IMR-90 (cell line): ENCODE results near the gene GPR135.

Experiments
- MAFK ChIP-seq: IDR thresholded peaks from 2 replicates; pipeline ENCODE4 v1.6.1; 2012; ENCODE audit warnings: low read depth, low read length, improper control_type of control experiment
- POLR2A ChIP-seq: IDR thresholded peaks from 2 replicates; pipeline ENCODE4 v1.6.1; 2012; ENCODE audit warnings: mild to moderate bottlenecking, low read depth, low read length
- RCOR1 ChIP-seq: IDR thresholded peaks from 2 replicates; pipeline ENCODE4 v1.6.1; 2012; ENCODE audit warnings: mild to moderate bottlenecking, low read length, improper control_type of control experiment; ENCODE audit not compliant: insufficient replicate concordance
- RFX5 ChIP-seq: IDR thresholded peaks from 2 replicates; pipeline ENCODE4 v1.8.0; 2012; ENCODE audit warnings: low read depth, mild to moderate bottlenecking, low read length, moderate library complexity
- TF ChIP-seq, protein P1 (sequence below): conservative IDR thresholded peaks from 2 replicates; pipeline ENCODE4 v1.5.1; 2012; ENCODE audit warnings: mild to moderate bottlenecking, low read depth, low read length, improper control_type of control experiment
- TF ChIP-seq, protein P2 (sequence below): fragments of 150-350 bp; IDR thresholded peaks from 2 replicates; pipeline ENCODE4 v1.6.1; 2016; ENCODE audit warnings: low read depth, mild to moderate bottlenecking, low read length, moderate library complexity, borderline replicate concordance

DNA sequence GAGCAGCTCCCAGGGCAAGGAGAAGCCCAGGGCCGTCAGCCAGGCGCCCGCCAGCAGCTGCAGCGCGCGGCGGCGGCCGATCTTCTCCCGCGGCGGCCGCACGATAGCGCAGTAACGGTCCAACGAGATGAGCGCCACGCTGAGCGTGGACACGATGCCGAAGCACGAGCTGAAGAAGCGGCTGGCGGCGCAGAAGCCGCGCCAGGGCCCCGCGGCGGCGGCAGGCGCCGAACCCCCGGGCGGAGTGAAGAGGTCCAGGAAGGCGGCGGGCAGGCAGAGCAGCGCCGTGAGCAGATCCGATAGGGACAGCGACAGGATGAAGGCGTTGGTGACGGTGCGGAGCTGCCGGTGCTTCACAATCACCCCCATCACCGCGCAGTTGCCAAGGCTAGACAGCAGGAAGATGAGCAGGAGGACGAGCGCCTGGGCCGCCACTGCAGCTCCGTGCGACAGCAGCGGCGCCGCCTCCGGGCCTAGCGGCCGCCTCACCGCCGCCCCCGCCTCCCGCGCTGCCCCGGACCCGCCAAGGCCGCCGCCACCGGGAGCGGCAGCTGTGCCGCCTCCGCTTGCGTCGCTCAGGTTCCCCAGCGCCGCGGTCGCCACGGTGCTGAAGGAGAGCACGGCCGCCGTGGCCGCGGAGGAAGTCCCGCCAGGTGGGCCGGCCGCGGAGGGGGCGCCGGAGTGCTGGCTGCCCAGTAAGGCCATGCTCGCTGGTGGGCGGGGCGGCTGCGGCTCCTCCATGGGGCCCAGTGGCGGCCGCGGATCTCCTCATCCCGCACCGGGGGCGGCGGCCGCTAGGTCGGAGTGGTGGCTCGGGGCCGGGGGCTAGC lies 479 bp downstream of the GPR135 start:
- TF ChIP-seq, protein P1, sequence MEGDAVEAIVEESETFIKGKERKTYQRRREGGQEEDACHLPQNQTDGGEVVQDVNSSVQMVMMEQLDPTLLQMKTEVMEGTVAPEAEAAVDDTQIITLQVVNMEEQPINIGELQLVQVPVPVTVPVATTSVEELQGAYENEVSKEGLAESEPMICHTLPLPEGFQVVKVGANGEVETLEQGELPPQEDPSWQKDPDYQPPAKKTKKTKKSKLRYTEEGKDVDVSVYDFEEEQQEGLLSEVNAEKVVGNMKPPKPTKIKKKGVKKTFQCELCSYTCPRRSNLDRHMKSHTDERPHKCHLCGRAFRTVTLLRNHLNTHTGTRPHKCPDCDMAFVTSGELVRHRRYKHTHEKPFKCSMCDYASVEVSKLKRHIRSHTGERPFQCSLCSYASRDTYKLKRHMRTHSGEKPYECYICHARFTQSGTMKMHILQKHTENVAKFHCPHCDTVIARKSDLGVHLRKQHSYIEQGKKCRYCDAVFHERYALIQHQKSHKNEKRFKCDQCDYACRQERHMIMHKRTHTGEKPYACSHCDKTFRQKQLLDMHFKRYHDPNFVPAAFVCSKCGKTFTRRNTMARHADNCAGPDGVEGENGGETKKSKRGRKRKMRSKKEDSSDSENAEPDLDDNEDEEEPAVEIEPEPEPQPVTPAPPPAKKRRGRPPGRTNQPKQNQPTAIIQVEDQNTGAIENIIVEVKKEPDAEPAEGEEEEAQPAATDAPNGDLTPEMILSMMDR, result no peak
- TF ChIP-seq RCOR1 (no peak), MAFK (no peak), RFX5 (no peak), POLR2A (no peak)
- TF ChIP-seq, protein P2, sequence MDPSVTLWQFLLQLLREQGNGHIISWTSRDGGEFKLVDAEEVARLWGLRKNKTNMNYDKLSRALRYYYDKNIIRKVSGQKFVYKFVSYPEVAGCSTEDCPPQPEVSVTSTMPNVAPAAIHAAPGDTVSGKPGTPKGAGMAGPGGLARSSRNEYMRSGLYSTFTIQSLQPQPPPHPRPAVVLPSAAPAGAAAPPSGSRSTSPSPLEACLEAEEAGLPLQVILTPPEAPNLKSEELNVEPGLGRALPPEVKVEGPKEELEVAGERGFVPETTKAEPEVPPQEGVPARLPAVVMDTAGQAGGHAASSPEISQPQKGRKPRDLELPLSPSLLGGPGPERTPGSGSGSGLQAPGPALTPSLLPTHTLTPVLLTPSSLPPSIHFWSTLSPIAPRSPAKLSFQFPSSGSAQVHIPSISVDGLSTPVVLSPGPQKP, result no peak
